ENCODE results near the gene SEMA3E.

DNA sequence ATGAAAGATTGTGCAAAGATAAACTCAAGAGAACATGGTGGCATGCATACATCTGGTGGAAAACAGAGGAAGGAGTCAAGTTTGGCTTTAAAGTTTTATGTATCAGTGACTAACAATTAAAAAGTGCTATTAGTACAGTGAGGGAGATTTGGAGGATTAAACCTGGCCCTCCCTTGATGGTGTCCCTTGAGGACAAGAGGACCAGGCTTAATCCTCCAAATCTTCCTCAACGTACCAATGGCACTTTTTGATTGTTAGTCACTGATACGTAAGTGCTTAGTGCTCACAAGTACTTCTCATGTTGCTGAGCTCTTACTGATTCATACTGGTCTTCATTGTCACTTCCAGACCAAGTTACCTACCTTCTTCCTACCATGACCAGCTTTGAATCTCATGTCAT, 47.2 kb upstream of the SEMA3E start:
- TF ChIP-seq, protein P1, sequence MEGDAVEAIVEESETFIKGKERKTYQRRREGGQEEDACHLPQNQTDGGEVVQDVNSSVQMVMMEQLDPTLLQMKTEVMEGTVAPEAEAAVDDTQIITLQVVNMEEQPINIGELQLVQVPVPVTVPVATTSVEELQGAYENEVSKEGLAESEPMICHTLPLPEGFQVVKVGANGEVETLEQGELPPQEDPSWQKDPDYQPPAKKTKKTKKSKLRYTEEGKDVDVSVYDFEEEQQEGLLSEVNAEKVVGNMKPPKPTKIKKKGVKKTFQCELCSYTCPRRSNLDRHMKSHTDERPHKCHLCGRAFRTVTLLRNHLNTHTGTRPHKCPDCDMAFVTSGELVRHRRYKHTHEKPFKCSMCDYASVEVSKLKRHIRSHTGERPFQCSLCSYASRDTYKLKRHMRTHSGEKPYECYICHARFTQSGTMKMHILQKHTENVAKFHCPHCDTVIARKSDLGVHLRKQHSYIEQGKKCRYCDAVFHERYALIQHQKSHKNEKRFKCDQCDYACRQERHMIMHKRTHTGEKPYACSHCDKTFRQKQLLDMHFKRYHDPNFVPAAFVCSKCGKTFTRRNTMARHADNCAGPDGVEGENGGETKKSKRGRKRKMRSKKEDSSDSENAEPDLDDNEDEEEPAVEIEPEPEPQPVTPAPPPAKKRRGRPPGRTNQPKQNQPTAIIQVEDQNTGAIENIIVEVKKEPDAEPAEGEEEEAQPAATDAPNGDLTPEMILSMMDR (IDR thresholded peaks at IDR 0.05): no peak
- no peak for TF ChIP-seq POLR2A (IDR thresholded peaks at IDR 0.05)

Measured in thyroid gland (tissue), 4 donors.